ENCODE results near the gene DPM2.

The DPM2 gene

DNA sequence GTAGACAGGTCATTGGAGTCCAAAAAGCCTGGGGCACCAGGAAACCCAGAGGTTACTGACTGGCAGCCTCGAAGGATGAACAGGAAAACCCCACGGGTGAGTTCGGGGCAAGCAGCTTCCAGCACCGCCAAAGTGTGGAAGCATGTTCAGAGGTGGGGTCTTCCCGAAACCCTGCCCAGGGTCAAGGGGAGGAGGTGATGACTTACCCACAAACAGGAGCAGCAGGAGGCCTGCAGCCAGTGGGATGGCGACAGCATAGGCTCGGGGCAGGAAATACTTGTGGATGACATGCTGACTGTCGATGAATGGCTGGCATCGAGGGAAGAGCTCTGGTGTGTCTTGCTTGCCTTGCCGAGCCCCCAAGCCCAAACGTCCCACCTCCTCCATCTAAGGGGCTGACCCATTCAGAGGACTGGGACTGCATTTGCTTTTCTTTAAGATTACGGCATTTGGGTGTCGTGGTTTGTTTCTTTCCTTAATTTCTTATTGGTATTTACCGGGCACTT is 1.3 kb downstream of the DPM2 start:
- no peak for DNase-seq (ENCODE audit: low read depth in 2 of 2)

DNA sequence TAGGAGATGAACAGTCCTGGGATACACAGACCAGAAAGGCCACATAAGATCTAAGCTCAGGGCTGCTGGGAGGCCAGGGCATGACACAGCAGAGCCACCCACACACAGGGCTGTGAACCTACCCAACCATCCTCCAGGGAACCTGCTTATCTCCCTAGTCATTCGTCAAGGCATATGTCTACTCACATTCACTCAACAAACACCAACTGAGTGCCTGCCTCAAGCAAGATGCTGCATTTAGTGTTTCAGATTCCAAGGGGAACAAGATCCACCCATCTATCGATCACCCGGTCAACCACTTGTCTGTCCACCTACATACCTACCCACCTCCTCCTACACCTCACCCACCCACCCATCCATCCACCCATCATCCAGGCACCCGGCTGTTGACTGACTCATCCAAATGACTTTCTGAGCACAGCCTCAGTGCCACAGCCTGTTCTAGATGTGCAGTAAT is 1.9 kb downstream of the DPM2 start:
- DNase-seq (ENCODE audit: low read depth in 2 of 2), result no peak

DNA sequence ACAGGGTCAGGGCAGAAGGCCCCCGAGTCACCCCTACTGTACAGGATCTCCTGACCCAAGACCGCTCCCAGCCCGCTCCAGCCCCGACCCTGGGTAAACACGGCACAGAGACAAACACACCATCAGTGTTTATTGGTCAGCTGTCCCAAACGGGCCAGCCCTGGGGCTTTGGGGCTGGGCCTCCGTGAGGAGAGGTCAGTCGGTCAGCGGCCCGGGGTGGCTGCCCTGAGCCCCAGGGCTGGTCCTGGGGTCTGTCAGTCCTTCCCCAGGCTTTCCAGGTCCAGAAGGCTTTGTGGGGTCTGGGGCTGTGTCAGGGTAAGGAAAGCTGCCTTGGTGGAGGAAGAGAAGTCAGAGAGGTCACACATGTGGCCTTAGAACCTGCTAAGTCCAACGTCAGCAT is 2.7 kb downstream of the DPM2 start:
- no peak for DNase-seq (ENCODE audit: low read depth in 2 of 2)

DNA sequence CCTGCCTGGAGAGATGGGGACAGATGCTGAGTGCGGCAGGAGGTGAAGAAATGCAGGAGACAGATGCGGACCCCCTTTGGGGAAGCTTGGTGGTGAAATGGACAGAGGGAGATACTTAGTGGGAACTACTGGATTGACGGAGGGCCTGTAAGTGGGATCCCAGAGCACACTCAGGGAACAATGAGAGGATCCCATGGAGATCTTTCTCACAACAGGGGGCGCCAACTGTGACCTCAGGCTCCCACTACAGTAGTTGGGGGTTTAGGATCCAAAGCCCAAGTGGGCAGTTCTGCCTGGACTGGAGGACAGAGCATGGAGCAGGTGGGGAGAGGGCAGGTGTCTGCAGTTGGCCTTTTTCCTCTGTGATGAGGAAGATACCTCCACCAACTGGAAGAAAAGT is 3.4 kb downstream of the DPM2 start:
- no peak for DNase-seq (ENCODE audit: low read depth in 2 of 2)

DNA sequence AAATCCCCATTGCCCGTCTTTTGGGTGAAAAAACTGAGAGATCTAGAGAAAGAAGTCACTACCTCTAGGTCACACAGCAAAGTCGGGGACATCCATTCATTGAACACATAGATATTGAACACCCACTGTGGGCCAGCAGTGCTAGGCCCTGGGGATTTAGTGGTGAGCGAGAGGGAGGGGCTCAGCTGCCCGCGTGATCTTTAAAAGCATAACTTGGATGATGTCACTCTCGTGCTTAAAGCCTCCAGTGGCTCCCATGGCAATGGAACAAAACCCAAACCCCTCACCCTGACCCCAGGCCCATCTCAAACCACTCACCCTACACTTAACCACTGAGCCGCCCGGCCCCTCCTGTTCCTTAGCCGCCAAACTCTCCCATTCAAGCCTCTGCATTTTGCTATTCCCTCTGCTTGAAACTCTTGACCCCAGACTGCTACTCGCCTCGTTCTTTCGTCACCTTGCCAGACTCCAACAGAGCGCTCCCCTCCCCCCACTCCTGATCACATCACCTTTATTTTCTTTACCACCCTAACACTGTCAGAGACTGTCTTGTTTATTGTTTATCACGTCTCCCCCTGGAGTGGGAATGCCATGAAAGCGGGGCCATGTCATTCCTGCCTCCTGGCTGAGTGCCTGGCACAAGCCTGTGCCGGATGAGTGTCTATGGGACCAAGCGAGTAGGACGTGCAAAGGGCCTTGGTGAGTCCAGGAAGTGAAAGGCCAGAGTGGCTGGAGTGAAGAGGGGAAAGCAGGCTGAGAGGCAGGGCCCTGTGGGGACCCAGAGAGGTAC is 6.4 kb downstream of the DPM2 start:
- DNase-seq (ENCODE audit: low read depth in 2 of 2), result no peak

DNA sequence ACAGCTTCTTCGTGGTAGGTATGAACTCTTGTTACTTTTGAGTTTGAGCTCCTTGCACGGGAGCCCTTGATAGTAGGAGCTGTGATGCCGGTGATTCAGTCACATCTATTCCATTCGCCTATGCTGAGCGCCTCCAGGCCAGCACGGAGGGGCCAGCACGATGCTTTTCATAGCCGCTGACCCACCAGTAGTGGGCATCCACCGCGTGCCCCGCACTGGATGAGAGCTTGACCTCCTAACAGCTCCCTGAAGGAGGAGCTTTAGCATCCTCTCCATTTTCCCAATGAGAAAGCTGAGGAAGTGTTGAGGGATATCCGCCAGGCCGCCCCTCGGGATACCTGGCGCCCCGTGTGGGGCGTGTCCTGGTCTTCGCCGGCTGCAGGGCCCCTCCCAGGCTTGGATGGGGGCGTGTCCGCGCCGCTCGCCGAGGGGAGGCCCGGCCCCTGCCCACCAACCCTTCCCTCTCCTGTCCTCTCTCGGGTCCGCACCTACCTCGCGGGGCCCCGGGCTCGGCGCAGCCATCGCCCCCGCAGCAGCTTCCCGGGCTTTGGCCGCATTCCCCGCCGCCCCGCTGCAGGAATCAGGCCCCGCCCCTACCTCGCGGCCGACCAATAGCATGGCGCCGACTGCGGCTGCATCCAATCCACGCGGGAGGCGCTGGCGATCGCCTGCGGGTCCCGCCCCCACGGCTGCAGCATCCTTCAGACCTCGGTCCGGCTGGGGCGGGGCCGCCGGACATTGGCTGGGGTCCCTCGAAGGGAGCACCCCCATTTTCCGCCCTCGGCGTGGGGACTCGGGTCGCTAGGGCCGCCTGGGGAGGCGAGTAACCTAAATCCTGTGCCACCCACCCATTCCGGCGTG is 7.2 kb downstream of the DPM2 start, which contains the start of gene PIP5KL1:
Gene PIP5KL1 (minus strand): TSS at position 547 of the 861 bp plus-strand sequence. CDS start 25 bp downstream, at position 522.
- no peak for DNase-seq (ENCODE audit: low read depth in 2 of 2)

DNA sequence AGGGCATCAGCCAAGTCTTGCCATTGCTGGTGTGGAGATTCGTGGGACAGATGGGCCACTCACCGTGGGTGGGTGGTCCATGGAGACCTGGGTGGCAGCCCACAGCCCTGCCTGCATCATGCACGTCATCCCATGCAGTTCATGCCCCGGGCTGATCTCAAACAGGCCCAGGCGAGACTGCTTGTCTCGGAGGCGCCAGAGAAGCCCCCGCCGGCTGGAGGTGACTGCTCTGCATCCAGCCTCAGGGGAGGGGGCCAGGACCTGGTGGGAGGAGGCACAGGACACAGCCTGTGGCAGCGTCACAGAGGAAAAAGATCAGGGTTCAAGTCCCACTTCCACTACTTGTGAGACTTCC is 8.1 kb downstream of the DPM2 start:
- no peak for DNase-seq (ENCODE audit: low read depth in 2 of 2)

DNA sequence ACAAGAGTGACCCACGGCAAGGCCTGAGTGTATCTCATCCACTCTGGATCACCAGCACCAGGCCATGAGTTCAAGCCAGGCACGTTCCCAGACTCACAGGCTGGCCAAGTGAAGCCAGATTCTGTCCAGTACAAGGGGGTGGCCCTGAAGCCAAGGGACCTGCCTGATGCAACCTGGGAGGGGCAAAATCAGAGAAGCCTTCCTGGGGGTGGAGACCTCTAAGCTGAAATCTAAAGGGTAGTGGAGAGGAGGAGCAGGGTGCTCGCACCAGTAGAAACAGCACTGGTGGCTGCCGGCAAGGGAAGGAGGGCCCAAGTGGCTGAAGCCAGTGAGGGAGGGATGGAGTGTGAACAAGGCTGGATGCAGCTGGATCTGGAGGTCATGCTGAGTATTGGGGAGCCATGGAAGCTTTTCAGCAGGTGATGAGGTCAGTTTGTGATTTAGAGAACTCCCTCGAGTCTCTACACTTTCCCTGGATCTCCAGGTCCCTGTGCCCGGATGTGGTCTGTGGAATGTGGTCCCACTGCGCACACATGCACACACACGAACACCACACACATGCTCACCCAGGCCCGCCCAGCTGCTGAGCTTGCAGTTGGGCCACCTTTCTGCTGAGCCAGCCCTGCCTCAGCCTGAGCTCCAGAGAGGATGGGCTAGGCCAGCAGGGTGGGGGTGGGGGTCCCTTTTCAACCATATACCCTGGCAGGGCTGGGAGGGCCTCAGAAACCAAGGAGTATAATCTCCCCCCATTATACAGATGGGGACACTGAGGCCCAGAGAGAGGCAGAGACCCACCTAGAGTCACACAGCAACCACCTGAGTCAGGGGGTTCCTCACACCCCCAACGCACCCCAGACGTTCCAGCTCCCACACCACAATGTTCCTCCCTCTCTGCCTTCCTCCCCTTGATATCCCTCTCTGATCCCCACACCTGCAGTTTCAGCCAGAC is 8.7 kb downstream of the DPM2 start:
- no peak for DNase-seq (ENCODE audit: low read depth in 2 of 2)

DNA sequence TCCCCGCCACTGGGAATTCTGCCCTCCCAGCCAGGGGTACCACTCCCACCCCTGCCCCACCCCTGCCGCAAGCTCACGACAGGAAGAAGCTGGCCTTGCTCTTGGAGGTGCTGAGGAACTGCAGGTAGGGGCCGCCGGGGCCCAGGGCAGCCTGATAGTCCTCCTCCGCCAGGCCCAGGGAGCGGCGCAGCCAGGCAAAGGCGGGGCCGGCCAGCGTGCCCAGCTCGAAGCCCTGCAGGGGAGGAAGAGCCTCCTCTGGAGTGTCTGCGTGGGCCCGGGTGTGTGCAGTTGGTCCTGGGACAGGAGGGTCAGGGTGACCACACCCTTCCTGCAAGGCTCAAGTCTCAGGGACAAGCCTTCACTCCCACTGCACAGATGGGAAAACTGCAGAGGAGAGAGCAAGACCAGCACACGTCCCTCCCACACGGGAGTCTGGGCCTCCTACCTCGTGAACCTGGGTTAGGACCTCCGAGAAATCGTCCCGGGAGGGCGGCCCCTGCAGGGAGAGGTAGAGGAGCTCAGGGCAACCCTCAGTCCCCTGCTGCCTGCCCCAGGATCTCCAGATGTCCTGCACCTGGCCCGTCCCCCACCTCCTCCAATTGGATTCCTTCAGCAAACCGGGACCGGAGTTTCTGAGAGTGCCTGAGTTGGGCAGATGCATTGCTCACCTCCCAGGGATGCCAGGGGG is 9.5 kb downstream of the DPM2 start:
- no peak for DNase-seq (ENCODE audit: low read depth in 2 of 2)

DNA sequence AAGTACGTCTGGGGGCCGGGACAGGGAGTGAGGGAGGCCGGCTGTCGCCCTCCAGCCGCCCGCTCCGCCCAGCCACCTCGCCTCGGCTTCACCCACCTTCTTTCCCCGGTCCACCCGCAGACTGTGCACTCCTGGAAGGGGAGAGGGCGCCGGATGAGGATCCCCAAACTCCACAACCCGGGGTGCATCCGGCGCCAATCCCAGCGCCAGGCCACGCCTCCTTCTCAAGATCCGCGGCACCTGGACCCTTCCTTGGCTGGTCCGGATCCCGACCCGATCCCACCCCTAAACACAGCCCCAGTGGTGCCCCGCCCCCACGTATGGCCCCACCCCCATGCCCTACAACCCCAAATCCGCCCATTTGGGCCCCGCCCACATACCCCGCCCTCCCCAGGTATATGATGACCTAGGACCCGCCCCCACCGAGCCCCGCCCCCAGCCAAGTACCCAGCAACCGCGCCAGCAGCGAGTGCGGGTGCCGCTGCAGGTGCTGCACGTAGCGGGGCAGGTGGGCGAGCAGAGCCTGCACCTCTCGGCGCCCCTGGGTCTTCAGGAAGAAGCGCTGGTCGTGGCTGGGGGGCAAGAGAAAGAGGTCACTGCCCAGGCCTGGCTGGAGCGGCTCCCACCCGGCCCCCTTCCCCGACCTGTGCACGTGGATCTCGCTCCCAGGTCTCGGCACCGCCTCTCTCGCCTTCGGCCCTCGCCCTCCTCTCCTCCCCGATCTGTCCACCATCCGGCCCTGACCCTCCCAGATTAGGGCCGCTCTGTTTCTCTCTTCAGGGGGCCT is 10.3 kb downstream of the DPM2 start:
- DNase-seq (ENCODE audit: low read depth in 2 of 2), result peak; percentile 55 to 62

DNA sequence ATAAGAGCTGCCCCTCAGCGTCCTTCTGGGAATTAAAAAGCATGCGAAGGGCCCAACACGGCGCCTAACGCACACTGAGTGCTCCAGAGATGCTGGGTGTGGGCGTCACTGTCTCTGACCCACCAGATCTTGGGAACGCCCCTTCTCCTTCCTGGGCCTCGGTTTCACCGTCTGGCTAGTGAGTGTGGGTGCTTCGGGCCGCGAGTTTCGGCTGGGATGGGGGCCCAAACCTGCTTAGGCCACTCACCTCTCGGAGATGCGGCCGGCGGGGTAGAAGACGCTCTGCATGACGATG is 10.8 kb downstream of the DPM2 start:
- no peak for DNase-seq (ENCODE audit: low read depth in 2 of 2)

DNA sequence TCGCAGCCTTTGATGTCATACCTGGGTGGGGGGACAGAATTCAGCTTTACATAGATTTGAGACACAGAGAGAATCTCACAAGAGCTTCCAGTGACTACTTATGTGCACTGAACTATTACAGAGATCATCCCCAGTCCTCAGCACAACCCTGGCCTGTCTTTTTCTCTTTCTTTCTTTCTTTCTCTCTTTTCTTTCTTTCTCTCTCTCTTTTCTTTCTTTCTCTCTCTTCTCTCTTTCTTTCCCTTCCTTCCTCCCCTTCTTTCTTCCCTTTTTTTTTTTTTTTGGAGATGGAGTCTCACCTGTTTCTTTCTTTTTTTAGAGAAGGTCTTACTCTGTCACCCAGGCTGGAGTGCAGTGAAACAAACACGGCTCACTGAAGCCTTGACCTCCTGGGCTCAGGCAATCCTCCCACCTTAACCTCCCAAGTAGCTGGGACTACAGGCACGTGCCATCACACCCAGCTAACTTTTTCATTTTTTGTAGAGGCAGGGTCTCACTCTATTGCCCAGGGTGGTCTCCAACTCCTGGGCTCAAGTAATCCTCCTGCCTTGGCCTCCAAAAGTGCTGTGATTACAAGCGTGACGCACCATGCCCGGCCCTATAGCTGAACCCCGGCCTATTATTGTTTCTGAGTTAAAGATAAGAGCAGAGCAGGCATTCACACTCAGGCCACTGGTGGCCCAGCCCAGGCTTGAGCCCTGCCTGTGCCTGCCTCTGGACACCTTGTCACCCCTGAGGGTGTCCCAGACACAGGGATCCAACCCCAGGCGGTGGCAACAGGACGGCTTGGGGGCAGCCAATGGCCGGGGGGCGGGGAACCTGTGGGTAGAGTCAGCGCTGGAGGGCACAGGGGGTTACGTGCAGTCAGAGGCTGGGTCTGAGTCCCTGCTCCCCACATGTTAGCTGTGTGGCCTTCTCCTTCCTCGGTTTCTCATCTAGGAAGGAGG is 11.4 kb downstream of the DPM2 start:
- no peak for DNase-seq (ENCODE audit: low read depth in 2 of 2)

DNA sequence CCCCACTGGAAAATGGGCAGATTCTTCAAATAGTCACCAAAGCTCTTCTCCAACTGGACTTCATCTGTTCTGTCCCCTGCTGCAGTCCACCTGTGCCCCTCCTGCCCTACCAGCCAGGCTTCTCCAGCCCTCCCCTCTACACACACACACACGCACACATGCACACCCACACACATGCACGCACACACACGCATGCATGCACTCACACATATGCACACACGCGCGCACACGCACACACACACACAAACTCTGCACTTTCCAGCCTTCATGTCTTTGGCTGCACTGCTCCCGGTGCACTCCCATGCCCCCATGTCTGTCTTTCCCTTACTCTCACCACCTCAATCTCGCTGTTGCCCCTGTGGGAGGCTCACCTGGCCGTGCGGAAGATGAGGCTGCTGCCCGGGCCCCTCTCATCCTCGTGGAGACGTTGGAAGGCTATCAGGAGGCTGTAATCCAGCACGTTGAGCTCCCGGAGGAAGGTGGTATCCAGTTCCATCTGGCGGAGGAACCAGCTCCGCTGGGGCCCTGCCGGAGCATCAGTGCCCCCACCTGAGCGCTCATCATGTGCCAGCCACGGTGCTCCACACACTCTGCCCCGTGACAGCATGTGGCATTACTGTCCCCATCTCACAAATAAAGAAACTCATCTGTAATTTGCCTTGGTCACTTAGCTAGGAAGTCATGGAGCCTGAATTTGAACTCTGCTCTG is 12.8 kb downstream of the DPM2 start:
- no peak for DNase-seq (ENCODE audit: low read depth in 2 of 2)

DNA sequence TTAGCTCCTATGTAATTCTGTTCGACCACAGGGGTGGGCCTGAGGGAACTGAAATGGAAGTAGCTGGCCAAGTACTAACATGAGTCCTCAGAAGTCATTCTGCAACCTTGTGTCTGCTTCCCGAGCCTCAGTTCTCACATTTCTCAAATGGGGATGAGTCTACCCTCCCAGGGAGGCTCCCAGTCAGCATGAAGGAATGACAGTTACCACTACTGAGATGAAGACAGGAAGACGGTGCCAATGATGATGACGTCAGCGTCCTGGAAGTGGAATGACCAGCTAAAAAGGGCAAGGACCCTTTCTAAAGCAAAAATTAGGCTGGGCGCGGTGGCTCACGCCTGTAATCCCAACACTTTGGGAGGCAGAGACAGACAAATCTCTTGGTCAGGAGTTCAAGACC is 13.9 kb downstream of the DPM2 start:
- no peak for DNase-seq (ENCODE audit: low read depth in 2 of 2)

DNA sequence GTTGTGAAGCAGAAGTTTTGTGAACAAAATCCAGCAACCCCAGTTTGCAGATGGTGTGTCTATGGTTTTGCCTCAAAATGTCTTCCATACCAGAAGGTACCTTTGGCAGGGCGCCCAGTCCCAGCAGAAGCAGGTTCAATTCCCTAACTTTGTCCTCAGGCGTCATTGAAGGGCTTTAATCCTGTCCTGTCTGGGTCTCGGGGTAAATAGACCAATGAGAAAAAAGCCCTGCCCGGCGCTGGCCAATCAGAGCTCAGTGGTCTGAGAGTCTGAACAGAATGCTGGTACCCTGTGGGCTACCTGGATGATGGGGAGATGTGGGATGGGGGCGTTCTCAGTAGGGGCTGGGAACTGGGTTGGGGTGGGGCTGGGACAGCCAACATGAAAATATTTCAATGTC is 14.6 kb downstream of the DPM2 start:
- DNase-seq (ENCODE audit: low read depth in 2 of 2), result no peak

DNA sequence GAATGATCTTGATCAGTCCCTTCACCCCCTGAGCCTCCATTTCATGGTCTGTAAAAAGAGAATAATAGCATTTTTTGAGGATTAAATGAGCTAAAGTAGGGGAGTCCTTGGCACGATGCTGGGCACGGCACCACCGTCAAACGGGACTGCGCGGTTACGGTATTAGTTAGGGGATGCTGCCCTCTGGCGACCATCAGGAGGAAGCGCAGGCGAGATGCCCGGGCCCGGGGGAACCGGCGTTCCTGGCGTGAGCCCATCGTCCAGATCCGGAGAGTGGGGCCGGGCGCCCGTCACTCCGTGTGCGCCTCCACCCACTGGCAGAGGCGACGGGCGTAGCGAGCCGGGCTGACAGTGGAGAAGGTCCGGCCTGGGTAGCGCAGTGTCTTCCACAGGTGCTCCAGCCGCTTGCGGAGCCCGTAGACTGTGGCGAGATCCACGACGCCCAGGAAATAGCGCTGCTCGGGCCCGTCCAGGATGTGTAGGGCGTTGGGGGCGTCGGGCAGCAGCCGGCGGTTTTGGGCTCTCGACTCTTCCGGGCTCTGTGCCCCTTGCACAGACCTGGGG is 16.0 kb downstream of the DPM2 start:
- DNase-seq (ENCODE audit: low read depth in 2 of 2), result peak in 1 of 2 donors; percentile 66

DNA sequence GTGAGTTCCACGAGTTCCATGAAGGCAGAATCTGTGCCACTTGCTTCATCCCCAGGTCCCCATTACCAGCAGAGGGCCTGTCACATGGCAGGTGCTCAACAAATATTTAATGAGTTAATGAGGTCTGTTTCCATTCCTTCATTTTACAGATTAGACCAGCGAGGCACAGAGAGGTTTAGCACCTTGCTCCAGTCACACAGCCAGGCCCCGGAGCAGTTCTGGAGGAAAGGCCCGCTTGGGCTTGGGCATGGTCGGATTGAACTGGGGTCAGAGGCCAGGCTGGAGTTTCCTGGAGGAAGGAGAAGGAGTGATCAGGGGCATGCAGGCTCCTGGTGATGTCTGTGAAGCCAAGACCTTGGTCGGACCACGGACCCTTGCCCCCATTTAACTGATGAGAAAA is 16.9 kb downstream of the DPM2 start:
- no peak for DNase-seq (ENCODE audit: low read depth in 2 of 2)

DNA sequence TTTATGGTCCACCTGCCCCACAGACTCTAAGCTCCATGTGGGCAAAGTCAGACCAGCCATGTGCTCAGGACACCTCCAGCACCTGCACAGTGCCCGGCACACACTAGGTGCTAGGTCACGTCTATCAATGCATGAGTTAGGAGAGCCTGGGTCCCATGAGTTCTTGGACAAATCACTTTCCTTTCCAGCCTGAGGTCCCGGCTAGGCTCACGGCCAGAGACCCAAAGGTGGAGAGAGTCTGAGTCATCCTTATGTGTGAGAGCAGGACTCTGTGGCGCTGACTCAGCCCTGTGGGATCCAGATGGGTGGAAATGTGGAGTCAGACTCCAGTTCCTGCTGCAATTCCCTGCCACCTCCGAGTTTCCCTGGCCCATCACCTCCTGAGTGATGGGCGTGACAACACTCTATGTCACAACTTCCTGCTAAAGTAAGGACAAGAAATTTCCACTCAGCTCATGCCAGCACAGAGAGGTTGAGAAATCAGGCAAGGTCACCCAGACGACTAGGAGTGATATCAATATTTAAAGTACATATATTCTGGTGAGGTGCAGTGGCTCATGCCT is 18.3 kb downstream of the DPM2 start:
- DNase-seq (ENCODE audit: low read depth in 2 of 2), result no peak
